HEK293 (cell line): ENCODE measurements around the gene SLC22A16.

ENCODE experiments used
- CTCF ChIA-PET: fragments of 350-600 bp; formaldehyde crosslinking; extraction: SDS; loops from one replicate; lab custom pipeline; 2021; ENCODE audit warnings: antibody characterized with exemption; lab: Yijun Ruan, JAX
- POLR2A ChIA-PET: fragments of 300-600 bp; formaldehyde crosslinking; extraction: SDS; loops from one replicate; lab custom pipeline; 2020; ENCODE audit warnings: antibody characterized with exemption, inconsistent platforms; lab: Yijun Ruan, JAX
- H3K27ac ChIP-seq: fragments of 200-500 bp; sonication (Bioruptor generic); 2 replicates; pipeline ENCODE4 v1.5.1; 2014; ENCODE audit warnings: low read depth, low read length, control low read depth, inconsistent platforms; ENCODE audit errors: extremely low read depth
- H3K36me3 ChIP-seq, 2 experiments: fragments of 200-500 bp in 1 of 2; sonication (Bioruptor generic) in 1 of 2; 1 replicate in 1 of 2; 2 replicates in 1 of 2; pipeline ENCODE4 v1.5.1; 2014 to 2017; ENCODE audit warnings: inconsistent platforms in 2 of 2, low read length in 2 of 2; ENCODE audit not compliant: control insufficient read depth in 2 of 2, insufficient read depth in 1 of 2
- H3K4me1 ChIP-seq: fragments of 200-500 bp; sonication (Bioruptor generic); 2 replicates; pipeline ENCODE4 v1.5.1; 2014; ENCODE audit warnings: mild to moderate bottlenecking, low read length, inconsistent platforms; ENCODE audit not compliant: control insufficient read depth, insufficient read depth
- H3K4me3 ChIP-seq: 2 replicates; pipeline ENCODE4 v1.5.1; 2011; ENCODE audit warnings: low read depth, mild to moderate bottlenecking, control low read depth, low read length, moderate library complexity
- H3K9me3 ChIP-seq: fragments of 200-500 bp; sonication (Bioruptor generic); 2 replicates; pipeline ENCODE4 v1.5.1; 2014; ENCODE audit warnings: low read depth, low read length, inconsistent platforms; ENCODE audit not compliant: control insufficient read depth, insufficient read depth
- ATF2 ChIP-seq: fragments of 450-650 bp; formaldehyde crosslinking; IDR thresholded peaks from 2 replicates; pipeline ENCODE4 v1.5.1; 2016; ENCODE audit warnings: missing biosample characterization, missing genetic modification characterization, low read depth
- PRDM2 ChIP-seq: fragments of 450-650 bp; formaldehyde crosslinking; IDR thresholded peaks from 2 replicates; pipeline ENCODE4 v1.5.1; 2016; ENCODE audit warnings: missing biosample characterization, missing genetic modification characterization, borderline replicate concordance
- SALL2 ChIP-seq: fragments of 450-650 bp; formaldehyde crosslinking; IDR thresholded peaks from 2 replicates; pipeline ENCODE4 v1.5.0; 2017; ENCODE audit warnings: missing biosample characterization, mild to moderate bottlenecking, missing genetic modification characterization, borderline replicate concordance
- WT1 ChIP-seq: fragments of 450-650 bp; formaldehyde crosslinking; IDR thresholded peaks from 2 replicates; pipeline ENCODE4 v1.5.1; 2016; ENCODE audit warnings: missing biosample characterization, missing genetic modification characterization
- ZBTB1 ChIP-seq: fragments of 450-650 bp; formaldehyde crosslinking; IDR thresholded peaks from 2 replicates; pipeline ENCODE4 v1.5.1; 2016; ENCODE audit warnings: missing biosample characterization, missing genetic modification characterization
- ZNF10 ChIP-seq: fragments of 450-650 bp; formaldehyde crosslinking; IDR thresholded peaks from 2 replicates; pipeline ENCODE4 v1.5.1; 2017; ENCODE audit warnings: missing biosample characterization, missing genetic modification characterization
- ZNF2 ChIP-seq: fragments of 450-650 bp; formaldehyde crosslinking; IDR thresholded peaks from 2 replicates; pipeline ENCODE4 v1.5.1; 2016; ENCODE audit warnings: missing biosample characterization, missing genetic modification characterization
- ZNF266 ChIP-seq: fragments of 450-650 bp; formaldehyde crosslinking; IDR thresholded peaks from 2 replicates; pipeline ENCODE4 v1.5.1; 2016; ENCODE audit warnings: missing biosample characterization, missing genetic modification characterization, low read depth
- ZNF394 ChIP-seq: fragments of 450-650 bp; formaldehyde crosslinking; IDR thresholded peaks from 2 replicates; pipeline ENCODE4 v1.5.1; 2016; ENCODE audit warnings: missing biosample characterization, missing genetic modification characterization, mild to moderate bottlenecking, moderate library complexity, borderline replicate concordance
- ZNF514 ChIP-seq: fragments of 450-650 bp; formaldehyde crosslinking; IDR thresholded peaks from 2 replicates; pipeline ENCODE4 v1.5.1; 2016; ENCODE audit warnings: missing biosample characterization, missing genetic modification characterization
- ZNF529 ChIP-seq: fragments of 450-650 bp; formaldehyde crosslinking; IDR thresholded peaks from 2 replicates; pipeline ENCODE4 v1.5.1; 2017; ENCODE audit warnings: missing genetic modification characterization, missing biosample characterization; ENCODE audit not compliant: insufficient replicate concordance
- ZNF558 ChIP-seq: fragments of 450-650 bp; formaldehyde crosslinking; IDR thresholded peaks from 2 replicates; pipeline ENCODE4 v1.5.1; 2016; ENCODE audit warnings: missing biosample characterization, missing genetic modification characterization
- ZNF596 ChIP-seq: fragments of 450-650 bp; IDR thresholded peaks from 2 replicates; pipeline ENCODE4 v1.5.0; 2018; ENCODE audit warnings: missing biosample characterization, mild to moderate bottlenecking, missing genetic modification characterization, moderate library complexity
- ZNF785 ChIP-seq: fragments of 450-650 bp; formaldehyde crosslinking; IDR thresholded peaks from 2 replicates; pipeline ENCODE4 v1.5.1; 2016; ENCODE audit warnings: missing biosample characterization, missing genetic modification characterization
- ZNF792 ChIP-seq: fragments of 450-650 bp; formaldehyde crosslinking; IDR thresholded peaks from 2 replicates; pipeline ENCODE4 v1.5.1; 2016; ENCODE audit warnings: missing biosample characterization, missing genetic modification characterization
- ZSCAN16 ChIP-seq: fragments of 450-650 bp; formaldehyde crosslinking; IDR thresholded peaks from 2 replicates; pipeline ENCODE4 v1.5.1; 2016; ENCODE audit warnings: missing biosample characterization, missing genetic modification characterization
- TF ChIP-seq, protein P1 (sequence below): fragments of 450-650 bp; formaldehyde crosslinking; IDR thresholded peaks from 2 replicates; pipeline ENCODE4 v1.5.1; 2017; ENCODE audit warnings: missing biosample characterization, missing genetic modification characterization
- TF ChIP-seq, protein P2 (sequence below): fragments of 450-650 bp; formaldehyde crosslinking; conservative IDR thresholded peaks from 2 replicates; pipeline ENCODE4 v1.5.1; 2016; ENCODE audit warnings: low read depth, missing biosample characterization, missing genetic modification characterization

Gene SLC22A16

GRCh38 chr6:110467566-110468140 lies 8.8 kb downstream of the SLC22A16 start:
- no peak overlapping the region for H3K4me3 ChIP-seq
- ChIA-PET POLR2A (no interaction called here), CTCF (no interaction called here)
- H3K9me3 ChIP-seq = no peaks in the 10 kb centered on the region
- H3K4me1 ChIP-seq = no peaks in the 10 kb centered on the region
- H3K36me3 ChIP-seq = no peaks in the 10 kb centered on the region
- no peak overlapping the region for H3K27ac ChIP-seq
- TF ChIP-seq ZNF514 (tag by site-specific recombination) (no peak), ZNF785 (tag by site-specific recombination) (no peak), ZNF266 (tag by site-specific recombination) (no peak), ZSCAN16 (no peak), SALL2 (tag by site-specific recombination) (no peak), ZNF596 (no peak)
- TF ChIP-seq, protein P1, sequence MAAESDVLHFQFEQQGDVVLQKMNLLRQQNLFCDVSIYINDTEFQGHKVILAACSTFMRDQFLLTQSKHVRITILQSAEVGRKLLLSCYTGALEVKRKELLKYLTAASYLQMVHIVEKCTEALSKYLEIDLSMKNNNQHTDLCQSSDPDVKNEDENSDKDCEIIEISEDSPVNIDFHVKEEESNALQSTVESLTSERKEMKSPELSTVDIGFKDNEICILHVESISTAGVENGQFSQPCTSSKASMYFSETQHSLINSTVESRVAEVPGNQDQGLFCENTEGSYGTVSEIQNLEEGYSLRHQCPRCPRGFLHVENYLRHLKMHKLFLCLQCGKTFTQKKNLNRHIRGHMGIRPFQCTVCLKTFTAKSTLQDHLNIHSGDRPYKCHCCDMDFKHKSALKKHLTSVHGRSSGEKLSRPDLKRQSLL (tag by site-specific recombination) = no peak

GRCh38 chr6:110462884-110463481 lies 13.4 kb downstream of the SLC22A16 start:
- no peak overlapping the region for H3K27ac ChIP-seq
- no peak overlapping the region for H3K4me3 ChIP-seq
- H3K9me3 ChIP-seq = no peaks in the 10 kb centered on the region
- H3K4me1 ChIP-seq = no peaks in the 10 kb centered on the region
- POLR2A ChIA-PET = no interaction called here
- CTCF ChIA-PET = interaction anchor here (0.7 kb wide), 1 partner anchor 937 kb away, joined by 3 read pairs; no protein-coding TSS in a partner anchor
- no peaks in the 10 kb centered on the region for H3K36me3 ChIP-seq
- TF ChIP-seq ZNF10 (tag by site-specific recombination) (no peak), ZNF792 (tag by site-specific recombination) (no peak), ZNF558 (tag by site-specific recombination) (0 out of 2 replicates have a peak, but pooled peaks have one; percentile 24), ATF2 (tag by site-specific recombination) (no peak), WT1 (tag by site-specific recombination) (no peak), ZNF394 (tag by site-specific recombination) (no peak), PRDM2 (no peak), ZNF2 (tag by site-specific recombination) (no peak), ZBTB1 (tag by site-specific recombination) (no peak), ZNF529 (tag by site-specific recombination) (peak; percentile 63)
- TF ChIP-seq, protein P2, sequence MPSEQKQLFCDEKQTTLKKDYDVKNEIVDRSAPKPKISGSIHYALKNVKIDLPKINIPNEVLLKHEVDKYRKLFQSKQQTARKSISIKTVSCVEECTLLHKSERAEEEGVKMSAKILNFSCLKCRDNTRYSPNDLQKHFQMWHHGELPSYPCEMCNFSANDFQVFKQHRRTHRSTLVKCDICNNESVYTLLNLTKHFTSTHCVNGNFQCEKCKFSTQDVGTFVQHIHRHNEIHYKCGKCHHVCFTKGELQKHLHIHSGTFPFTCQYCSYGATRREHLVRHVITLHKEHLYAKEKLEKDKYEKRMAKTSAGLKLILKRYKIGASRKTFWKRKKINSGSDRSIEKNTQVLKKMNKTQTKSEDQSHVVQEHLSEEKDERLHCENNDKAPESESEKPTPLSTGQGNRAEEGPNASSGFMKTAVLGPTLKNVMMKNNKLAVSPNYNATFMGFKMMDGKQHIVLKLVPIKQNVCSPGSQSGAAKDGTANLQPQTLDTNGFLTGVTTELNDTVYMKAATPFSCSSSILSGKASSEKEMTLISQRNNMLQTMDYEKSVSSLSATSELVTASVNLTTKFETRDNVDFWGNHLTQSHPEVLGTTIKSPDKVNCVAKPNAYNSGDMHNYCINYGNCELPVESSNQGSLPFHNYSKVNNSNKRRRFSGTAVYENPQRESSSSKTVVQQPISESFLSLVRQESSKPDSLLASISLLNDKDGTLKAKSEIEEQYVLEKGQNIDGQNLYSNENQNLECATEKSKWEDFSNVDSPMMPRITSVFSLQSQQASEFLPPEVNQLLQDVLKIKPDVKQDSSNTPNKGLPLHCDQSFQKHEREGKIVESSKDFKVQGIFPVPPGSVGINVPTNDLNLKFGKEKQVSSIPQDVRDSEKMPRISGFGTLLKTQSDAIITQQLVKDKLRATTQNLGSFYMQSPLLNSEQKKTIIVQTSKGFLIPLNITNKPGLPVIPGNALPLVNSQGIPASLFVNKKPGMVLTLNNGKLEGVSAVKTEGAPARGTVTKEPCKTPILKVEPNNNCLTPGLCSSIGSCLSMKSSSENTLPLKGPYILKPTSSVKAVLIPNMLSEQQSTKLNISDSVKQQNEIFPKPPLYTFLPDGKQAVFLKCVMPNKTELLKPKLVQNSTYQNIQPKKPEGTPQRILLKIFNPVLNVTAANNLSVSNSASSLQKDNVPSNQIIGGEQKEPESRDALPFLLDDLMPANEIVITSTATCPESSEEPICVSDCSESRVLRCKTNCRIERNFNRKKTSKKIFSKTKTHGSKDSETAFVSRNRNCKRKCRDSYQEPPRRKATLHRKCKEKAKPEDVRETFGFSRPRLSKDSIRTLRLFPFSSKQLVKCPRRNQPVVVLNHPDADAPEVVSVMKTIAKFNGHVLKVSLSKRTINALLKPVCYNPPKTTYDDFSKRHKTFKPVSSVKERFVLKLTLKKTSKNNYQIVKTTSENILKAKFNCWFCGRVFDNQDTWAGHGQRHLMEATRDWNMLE (tag by site-specific recombination) = peak; percentile 56; the same call in 1 of the 2 replicates
